GM18861 (cell line): ENCODE results near the gene SORCS2.

ENCODE experiments used
- ATAC-seq: cut with Tn5 transposase; IDR thresholded peaks from one replicate; pipeline ENCODE4 v1.9.1; 2021; ENCODE audit not compliant: unreplicated experiment

Gene SORCS2

DNA sequence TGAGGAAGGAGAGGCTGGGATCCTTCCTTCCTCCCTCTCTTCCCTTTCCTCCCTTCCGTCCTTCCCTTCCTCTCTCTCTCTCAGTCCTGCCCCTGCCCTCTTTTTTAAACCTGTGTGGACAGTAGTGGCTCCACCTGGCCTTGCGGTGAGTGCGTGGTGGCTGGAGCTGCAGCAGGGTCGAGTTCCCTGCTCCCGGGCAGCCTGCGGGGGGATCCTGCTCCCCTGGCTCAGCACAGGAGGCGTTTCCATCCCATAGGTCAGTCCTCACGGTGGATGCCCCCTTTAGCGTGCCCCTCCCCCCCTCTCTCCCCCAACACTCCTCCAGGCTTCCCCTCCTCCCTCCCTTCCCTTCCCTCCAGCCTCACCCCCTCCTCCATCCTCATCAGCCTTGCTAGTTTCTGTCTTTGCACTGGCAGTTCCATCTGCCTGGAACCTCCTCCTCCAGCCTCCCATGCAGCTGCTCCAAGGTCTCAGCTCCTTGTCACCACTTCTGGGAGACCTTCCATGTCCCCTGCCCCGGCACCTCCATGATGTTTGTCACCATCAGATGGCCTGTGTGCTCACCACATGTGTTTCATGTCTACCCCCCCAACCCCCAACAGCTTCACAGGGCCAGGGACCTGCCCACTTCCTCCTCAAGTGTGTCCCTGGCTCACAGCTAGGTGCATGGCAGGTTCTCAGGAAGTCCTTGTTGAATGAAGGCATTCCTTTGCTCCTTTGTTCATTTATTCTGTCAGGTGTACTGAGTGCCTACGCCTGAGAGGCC, 174.0 kb downstream of the SORCS2 start:
- no peak for ATAC-seq

DNA sequence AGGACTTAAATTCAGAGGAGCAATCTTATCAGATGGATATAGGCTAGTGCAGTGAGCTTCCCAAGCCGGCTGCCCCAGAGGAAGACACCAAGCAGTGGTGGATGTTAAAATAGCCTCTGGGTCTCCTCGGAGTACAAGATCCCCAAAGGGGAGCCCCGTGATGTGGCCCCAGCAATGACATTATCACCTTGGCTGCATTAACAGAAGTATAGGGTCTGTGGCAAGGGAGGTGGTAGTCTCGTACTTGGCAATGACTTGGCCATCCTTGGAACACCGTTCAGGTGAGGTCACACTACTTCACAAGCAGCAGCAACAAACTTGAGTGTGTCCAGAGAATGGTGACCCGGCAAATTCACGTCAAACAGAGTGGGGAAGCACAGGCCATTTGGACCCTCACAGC, 174.6 kb downstream of the SORCS2 start:
- ATAC-seq = no peak

DNA sequence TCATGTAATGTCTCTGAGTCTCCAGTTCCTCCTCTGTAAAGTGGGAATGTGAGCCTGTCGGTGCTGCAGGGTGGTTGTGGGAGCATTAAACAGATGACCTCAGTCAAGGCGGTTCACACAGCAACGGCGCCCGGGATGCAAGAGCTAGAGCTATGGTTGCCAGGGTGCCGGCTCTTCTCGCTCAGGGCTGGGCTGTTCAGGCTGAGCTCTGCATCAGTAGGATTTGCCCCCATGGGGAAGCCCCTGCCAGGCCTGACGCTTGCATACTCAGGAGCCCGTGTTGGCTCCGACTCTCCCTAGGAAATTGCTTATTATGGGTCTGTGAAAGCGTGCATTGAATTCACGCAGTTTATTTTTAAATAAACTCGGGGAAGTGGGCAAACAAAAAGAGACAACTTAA, 175.1 kb downstream of the SORCS2 start:
- no peak for ATAC-seq

DNA sequence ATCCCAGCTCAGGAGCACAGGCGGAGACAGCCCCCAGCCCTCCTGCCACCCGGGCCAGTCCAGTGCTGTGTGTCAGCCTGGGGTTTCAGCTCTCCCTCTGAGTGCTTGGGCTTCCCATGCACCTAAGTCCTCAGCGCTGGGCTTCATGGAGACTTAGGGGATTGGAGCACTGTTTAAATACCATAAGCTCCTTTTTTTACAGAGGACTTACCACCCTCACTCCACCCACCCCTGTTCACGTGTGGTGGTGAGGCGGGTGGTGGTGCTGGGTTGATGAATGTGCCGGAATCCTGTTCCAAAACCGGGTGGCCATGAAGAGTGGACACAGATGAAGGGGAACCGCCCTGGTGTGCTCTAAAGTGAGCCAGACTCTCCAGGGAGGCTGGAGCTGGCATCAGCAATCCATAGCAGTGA, 175.5 kb downstream of the SORCS2 start:
- no peak for ATAC-seq

DNA sequence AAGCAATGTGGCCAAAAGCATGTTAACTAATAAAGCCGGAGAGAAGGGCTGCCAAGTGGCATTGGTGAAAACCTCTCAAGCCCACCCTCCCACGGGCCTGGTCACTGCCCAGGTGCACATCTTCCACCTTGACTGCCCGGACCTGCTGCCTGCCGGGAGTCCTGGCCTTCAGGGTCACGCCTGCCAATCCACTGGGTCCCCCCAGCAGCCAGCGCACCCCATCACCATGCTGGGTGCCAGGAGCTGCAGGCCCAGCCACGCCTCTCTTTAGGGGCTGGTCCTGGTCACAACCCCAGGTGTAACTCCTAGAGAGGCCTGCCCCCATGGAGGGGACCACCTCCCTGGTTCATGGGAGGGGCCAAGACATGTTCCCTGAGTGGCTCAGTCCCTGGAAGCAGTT, 176.0 kb downstream of the SORCS2 start:
- no peak for ATAC-seq

DNA sequence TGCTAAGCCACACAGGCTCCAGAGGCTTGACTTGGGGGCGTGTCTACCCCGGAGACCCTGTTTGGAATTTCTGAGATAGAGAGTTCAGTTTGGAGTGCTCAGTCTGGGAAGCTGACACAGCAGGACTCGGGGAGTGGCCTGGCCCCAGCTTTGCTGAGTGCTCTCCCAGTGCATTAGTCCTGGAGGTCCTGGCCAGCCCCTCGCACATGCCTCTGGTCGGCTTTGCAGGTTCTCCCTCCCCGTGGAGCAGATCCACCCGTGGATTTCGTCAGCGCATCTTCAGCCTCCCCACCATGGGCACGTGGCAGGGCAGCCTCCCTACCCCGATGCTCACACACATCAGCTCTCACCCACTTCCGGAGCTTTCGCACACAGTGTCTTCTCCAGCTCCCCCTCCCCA, 177.2 kb downstream of the SORCS2 start:
- ATAC-seq = no peak

DNA sequence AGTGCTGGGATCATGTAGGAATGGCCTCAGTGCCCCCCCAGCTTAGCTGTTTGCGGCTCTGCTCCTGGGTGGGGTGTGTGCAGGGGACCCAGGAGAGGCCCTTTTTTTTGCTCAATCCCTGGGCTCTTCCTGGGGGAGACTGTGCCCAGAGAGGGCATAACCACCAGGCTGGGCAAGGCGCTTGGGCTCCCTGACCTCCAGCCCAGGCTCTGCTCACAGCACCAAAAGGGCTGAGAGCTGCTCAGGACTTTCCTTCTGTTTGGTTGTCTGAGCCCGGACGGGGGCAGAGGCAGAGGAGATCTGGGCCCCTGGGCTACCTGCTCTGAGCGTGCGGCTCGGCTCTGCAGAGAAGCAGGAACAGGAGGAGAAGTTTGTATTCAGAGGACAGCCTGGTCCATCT, 177.7 kb downstream of the SORCS2 start:
- ATAC-seq = no peak

DNA sequence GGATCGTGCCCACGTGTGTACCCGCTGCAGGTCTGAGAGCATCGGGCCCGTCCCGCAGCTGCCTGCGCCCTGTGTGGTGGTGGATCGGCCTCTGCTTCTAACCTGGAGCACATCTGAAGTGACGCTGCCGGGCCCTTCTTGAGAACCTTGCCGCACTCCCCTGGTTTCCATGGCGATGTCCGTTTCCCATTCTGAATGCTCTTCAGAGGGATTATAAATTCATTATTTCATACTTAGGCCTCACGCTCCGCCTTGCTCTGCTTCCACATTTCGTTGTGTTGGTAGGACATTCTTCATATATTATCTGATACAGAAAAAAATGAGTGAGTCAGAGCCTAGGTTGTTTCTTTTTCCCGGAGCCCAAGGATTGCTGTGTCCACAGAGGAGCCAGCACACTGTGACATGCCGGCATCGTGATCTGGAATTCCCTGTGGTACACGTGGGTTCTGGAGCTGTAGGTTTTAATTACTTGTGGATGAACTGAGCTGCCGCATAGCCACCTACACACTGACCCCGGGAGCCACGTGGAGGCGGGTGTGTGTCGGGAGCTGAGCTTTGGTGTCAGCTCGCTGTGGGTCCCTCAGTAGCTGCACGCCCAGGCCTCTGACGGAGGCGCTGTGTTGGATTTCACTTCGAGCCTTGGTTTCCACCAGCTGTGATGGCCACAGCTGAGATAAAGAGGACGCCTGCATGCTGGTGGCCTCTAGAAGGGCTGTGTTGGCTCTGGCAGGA, 179.0 kb downstream of the SORCS2 start:
- ATAC-seq = no peak

DNA sequence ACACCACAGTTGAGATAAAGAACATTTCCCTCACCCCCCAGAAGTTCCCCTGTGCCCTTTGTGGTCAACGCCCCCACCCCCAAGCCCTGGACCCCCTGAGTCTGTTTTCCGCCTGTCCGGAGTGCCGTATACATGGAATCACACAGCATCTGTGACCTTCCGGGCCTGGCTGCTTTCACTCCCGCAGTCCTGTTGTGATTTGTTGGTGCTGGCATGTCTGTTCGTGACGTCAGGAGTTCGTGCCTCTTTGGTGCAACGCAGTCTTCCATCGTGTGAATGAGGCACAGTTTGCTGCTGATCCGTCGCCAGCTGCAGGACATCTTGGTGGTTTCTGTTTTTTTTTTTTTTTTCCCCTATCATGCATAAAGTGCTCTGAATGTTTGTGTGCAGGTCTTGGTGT, 180.3 kb downstream of the SORCS2 start:
- ATAC-seq = no peak

DNA sequence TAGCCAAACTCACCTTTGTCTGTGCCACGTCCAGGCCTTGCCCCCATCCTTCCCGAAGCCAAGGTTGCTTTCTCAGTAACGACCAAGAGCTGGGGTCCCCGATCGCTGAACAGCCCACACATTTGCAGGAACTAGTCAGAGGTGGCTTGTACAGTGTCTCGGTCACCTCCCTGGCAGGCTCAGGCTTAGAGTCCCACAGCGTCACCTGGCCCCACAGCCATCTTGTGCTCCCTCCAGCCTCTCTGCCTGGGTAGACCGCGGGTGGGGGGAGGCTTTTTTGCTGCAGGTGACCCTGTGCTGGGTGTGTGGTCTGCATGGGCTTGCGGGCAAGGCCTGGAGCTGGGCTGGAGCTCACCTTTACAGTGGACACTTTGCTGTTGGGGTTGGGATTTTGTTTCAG, 182.2 kb downstream of the SORCS2 start:
- no peak for ATAC-seq

DNA sequence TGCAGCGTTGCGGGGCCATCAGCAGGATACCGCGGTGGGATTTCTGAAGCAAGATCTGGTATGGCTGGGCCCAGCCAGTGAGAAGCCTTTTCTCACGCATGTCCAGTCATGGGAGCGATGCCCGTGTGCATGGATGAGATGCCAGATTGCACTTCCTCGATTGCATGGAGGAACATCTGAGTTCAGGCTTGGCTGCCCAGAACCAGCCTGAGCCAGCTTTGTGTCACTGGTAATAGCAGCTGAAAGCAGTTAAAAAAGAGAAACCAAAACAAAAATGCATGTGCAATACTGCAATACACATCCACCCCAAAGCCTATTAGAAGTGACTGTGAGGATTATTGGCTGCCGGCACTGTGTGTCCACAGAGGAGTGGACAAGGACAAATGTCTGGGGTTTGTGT, 183.1 kb downstream of the SORCS2 start:
- ATAC-seq = no peak

DNA sequence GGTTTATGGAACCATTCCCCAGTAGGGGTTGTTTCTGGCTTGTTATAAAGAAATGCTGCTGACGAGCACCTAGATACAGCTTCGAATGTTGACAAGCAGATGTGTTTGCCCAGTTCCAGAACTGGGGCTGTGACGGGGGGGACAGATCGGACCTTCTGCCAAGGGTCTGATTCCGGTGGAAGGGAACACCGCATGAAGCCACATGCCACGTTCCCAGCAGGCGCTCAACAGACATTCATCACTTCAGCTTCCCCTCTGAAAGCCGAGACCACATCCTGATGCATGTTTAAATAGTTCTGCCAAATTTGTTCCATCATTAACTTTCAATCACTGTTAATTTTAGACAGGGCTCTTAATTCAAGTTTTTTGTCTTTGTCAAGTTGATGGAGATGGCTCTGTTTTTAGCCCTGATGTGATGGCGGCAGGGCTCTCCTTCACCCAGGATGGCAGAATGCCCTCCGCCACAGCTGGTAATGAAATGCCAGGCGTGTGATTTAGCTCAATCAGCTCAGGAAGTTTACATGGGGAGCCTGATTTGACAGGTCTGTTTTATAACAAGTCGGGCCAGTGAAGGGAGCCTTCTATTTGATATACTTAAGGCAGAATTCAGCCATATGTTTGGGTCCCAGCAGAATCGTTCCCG, 185.0 kb downstream of the SORCS2 start:
- no peak for ATAC-seq

DNA sequence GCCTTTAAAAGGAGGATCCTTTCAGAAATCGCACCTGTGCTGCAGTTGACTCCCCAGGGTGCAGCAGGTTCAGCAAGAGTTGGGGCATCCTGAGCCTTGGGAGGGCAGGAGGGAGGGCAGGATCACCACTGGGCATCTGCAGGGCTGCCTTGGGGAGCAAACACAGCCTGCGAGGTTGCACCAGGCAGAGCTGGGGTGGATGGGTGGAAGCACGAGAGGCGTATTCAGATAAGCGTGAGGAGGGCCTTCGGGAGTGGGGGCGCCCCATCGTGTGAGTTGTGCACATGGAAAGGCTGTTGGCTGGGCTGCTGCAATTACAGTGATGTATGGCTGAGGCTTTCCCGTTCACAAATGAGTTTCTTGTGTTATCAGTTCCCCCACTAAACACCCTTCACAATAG, 186.8 kb downstream of the SORCS2 start:
- no peak for ATAC-seq

DNA sequence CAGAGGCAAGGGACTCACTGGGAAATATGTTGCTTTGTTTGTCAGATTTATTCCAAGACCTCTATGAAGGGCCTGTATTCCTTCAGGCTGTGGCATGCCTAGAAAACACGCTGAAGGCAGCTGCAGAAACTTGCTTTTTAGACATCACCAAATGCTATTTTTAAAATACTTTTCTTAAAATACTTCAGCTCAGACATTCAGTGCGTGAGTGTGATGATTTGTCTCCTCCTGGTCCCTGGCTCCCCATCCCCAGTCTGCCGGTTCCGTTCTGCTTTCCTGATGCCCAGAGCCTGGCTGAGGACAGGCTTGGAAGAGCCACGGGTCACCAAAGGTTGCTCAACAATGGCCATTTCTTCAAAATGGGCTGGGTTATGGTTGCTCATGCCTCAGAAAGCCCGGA, 187.4 kb downstream of the SORCS2 start:
- no peak for ATAC-seq

DNA sequence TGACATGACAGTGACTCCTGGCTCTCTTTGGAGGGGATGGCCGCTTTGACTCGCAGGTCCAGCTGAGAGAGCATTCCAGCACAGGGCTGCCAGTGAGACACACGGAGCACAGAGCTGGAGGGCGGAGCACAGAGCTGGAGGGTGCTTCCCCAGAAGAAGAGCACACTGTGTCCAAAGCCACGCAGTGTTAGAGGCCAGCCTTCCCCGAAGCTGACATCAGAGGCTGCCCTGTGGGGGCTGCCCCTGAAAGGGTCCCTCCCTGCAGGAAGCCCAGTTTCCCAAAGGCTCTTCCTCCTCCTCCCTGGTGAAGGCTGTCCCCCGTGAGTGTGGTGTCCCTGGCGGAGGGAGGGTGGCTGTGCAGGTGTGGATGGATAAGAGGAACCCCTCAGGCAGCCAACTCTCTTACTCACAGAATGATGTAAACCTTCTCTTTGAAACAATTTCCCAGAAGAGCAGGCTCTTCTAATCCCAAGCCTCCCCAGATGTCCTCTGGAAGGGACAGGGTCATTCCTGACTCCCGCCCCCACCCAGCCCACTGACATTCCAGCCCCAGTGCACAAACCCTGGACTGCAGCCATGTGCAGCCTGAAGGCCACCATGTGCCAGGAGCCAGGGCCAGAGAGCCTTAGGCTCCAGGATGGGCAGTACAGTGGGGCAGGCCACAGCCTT, 189.0 kb downstream of the SORCS2 start:
- no peak for ATAC-seq

DNA sequence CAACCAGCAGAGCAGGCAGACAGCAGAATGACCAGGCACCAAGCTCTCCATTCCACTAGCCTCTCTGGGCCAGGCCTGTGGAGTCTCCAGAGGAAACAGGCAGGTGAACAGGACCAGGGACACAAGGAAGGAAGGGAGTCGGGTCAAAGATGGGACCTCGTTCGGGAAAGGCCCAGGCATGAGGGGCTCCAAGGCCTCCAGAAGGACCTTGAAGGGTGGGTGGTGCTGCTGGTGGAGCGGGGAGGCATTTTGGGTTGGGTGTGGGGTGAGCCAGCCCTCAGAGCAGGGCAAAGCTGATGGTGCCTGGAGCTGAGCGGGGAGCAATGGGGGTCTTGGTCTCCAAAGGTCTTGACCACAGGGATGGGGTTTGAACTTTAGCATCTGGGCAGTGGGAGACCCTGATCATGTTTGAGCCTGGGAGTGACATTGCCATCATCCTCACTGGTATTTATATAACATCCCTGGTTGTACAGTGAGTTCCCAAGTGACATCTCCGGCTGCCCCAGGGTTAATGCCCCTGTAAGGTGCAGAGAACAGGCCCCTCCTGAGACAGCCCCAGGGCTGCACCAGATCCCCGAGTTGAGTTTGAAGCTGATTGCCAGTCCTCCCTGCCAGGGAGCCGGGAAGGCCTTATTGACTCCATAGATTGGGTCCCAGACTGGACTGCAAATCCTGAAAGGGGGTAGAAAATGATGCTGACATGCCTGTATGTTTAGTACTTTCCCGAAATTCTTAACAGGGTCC, 189.7 kb downstream of the SORCS2 start:
- ATAC-seq = no peak

DNA sequence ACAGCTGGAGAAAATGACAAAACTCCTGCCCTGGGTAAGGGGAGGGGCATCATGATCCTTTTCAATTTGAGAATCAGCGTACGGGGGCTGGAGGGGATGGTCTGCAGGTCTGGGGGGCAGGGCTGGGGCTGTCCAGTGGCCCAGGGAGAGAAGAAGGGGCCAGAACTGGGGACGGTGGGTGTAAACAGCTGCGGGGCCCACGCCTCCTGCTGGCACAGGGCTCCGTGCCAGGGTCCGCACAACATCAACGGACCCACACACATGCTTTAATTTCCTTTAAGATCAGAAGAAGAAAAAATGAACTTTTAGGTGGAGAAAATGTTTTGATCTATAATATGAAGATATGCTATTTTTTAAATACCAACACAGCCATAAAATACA, 190.3 kb downstream of the SORCS2 start:
- no peak for ATAC-seq

DNA sequence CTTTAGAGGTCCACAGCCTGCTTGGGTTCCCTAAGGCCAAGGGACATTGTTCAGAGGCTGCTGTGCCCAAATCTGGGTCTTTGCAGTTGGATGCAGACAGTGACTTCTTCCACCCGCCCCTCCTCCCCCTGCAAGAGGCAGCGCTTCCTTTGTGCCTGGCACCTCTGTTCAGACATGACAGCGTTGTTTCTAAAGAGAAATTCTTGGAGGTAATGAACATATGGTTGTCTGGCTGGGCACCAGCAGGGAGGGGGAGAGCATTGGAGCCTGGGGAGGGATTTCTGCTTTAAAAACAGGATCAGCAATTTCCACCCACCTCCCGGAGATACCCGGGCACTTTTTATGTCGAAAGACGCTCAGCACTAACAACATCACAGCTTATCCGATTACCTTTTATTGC, 190.9 kb downstream of the SORCS2 start:
- ATAC-seq = no peak

DNA sequence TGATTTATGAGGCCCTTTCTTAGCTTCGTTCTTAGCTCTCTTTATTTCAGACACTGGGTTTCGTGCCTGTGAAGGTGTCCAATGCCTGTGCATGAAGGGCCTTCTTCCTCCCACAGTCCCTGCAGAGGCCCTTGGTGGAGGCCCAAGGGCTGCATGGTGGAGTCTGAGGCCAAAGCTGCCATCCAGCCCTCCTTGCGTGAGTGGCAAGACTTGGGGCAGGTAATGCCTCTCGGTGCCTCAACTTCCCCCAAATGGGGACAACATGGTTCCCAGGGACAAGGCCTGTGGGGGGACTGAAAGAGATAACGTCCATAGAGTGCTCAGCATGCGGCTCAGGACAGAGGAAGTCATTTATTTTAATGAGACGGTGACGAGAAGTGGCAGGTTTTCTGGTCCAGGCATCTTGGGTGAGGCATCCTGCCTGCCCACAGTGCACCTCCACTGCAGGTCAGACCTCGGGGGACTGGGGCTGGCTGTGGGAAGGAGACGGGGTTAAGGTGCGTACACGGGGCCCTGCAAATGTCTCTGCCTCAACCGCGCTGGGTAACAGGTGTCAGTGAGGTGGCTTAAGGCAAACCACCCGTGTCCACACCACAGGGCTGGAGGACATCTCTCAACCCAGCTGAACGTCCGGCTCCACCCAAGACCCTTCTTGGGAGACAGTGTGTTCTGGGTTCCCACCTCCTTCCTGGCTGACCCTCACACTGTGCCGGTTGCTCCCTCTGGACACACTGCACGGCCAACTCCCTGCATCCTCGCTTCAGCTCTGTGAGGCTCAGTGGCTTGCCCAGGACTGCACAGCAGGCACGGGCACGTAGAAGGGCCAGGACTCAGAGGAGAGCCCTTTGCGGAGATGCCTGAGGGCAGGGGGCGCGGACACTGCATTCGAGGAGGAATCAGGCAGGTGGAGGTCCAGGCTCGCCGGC, 191.9 kb downstream of the SORCS2 start:
- ATAC-seq = no peak
